H9 (cell line): ENCODE results near the gene KCNIP1. TPM values are rescaled to one million over a fixed set of nuclear protein-coding genes. Genes with fewer than 3 reads are reported as not detected.

Experiments
- DNase-seq: peaks from one replicate; pipeline ENCODE4 v3.0.0-alpha.2; 2017
- H2AFZ ChIP-seq: one replicate; pipeline ENCODE4 v1.6.1; 2013; ENCODE audit warnings: mild to moderate bottlenecking, low read length, control low read depth, moderate library complexity
- H2AK5ac ChIP-seq: 2 replicates; pipeline ENCODE4 v1.6.1; 2013; ENCODE audit warnings: low read length, control low read depth, mixed read lengths; ENCODE audit not compliant: insufficient read length
- H2BK120ac ChIP-seq: one replicate; pipeline ENCODE4 v1.6.1; 2013; ENCODE audit warnings: low read depth, mild to moderate bottlenecking, low read length, control low read depth, inconsistent platforms; ENCODE audit not compliant: poor library complexity, severe bottlenecking
- H2BK12ac ChIP-seq: 2 replicates; pipeline ENCODE4 v1.6.1; 2013; ENCODE audit warnings: low read length, control low read depth, mixed read lengths, low read depth; ENCODE audit not compliant: insufficient read length
- H2BK15ac ChIP-seq: 2 replicates; pipeline ENCODE4 v1.6.1; 2013; ENCODE audit warnings: low read depth, low read length, control low read depth
- H2BK20ac ChIP-seq: one replicate; pipeline ENCODE4 v1.6.1; 2013; ENCODE audit warnings: low read depth, mild to moderate bottlenecking, low read length, control low read depth, inconsistent platforms; ENCODE audit not compliant: poor library complexity, severe bottlenecking
- H2BK5ac ChIP-seq: 2 replicates; pipeline ENCODE4 v1.6.1; 2013; ENCODE audit warnings: low read length, control low read depth, mixed read lengths; ENCODE audit not compliant: insufficient read length
- H3K14ac ChIP-seq: 2 replicates; pipeline ENCODE4 v1.6.1; 2013; ENCODE audit warnings: low read length, control low read depth; ENCODE audit not compliant: insufficient read depth
- H3K18ac ChIP-seq: 2 replicates; pipeline ENCODE4 v1.6.1; 2013; ENCODE audit warnings: low read depth, mild to moderate bottlenecking, mixed read lengths, low read length, control low read depth; ENCODE audit not compliant: insufficient read length
- H3K23ac ChIP-seq: 2 replicates; pipeline ENCODE4 v1.6.1; 2013; ENCODE audit warnings: low read length, control low read depth, mixed read lengths, low read depth; ENCODE audit not compliant: insufficient read length
- H3K23me2 ChIP-seq: 2 replicates; pipeline ENCODE4 v1.6.1; 2013; ENCODE audit warnings: low read depth, mild to moderate bottlenecking, mixed read lengths, low read length, control low read depth; ENCODE audit not compliant: insufficient read length, poor library complexity, severe bottlenecking
- H3K27ac ChIP-seq: 2 replicates; pipeline ENCODE4 v1.5.1; 2013; ENCODE audit warnings: low read length, control low read depth, mixed read lengths, low read depth; ENCODE audit not compliant: insufficient read length
- H3K27me3 ChIP-seq: 2 replicates; pipeline ENCODE4 v1.6.1; 2013; ENCODE audit warnings: low read length, control low read depth, inconsistent platforms; ENCODE audit not compliant: insufficient read depth
- H3K4ac ChIP-seq: 2 replicates; pipeline ENCODE4 v1.6.1; 2013; ENCODE audit warnings: low read depth, mild to moderate bottlenecking, control low read depth, inconsistent platforms, low read length, moderate library complexity
- H3K4me1 ChIP-seq: 2 replicates; pipeline ENCODE4 v1.6.1; 2013; ENCODE audit warnings: low read length, control low read depth, inconsistent platforms; ENCODE audit not compliant: insufficient read depth
- H3K4me2 ChIP-seq: 2 replicates; pipeline ENCODE4 v1.6.1; 2013; ENCODE audit warnings: low read length, control low read depth, mixed read lengths; ENCODE audit not compliant: insufficient read length, insufficient read depth
- H3K56ac ChIP-seq: 2 replicates; pipeline ENCODE4 v1.6.1; 2013; ENCODE audit warnings: low read depth, mild to moderate bottlenecking, mixed read lengths, low read length, control low read depth; ENCODE audit not compliant: insufficient read length
- H3K79me1 ChIP-seq: 2 replicates; pipeline ENCODE4 v1.6.1; 2013; ENCODE audit warnings: low read depth, mild to moderate bottlenecking, moderate library complexity, low read length, control low read depth, inconsistent platforms; ENCODE audit not compliant: insufficient read depth, poor library complexity, severe bottlenecking
- H3K79me2 ChIP-seq: 2 replicates; pipeline ENCODE4 v1.6.1; 2013; ENCODE audit warnings: low read length, control low read depth, inconsistent platforms; ENCODE audit not compliant: insufficient read depth
- H3K9ac ChIP-seq: 2 replicates; pipeline ENCODE4 v1.6.1; 2013; ENCODE audit warnings: low read length, control low read depth, mixed read lengths; ENCODE audit not compliant: insufficient read length; ENCODE audit errors: extremely low read depth
- H3K9me3 ChIP-seq: one replicate; pipeline ENCODE4 v1.6.1; 2013; ENCODE audit warnings: low read depth, low read length, inconsistent platforms; ENCODE audit not compliant: control insufficient read depth
- H3T11ph ChIP-seq: one replicate; pipeline ENCODE4 v1.6.1; 2013; ENCODE audit warnings: mild to moderate bottlenecking, low read length, control low read depth, inconsistent platforms
- H4K20me1 ChIP-seq: one replicate; pipeline ENCODE4 v1.6.1; 2013; ENCODE audit not compliant: control insufficient read depth, insufficient read length, insufficient read depth
- H4K5ac ChIP-seq: 2 replicates; pipeline ENCODE4 v1.6.1; 2013; ENCODE audit warnings: low read depth, mild to moderate bottlenecking, mixed read lengths, low read length, control low read depth; ENCODE audit not compliant: insufficient read length
- H4K8ac ChIP-seq: replicated peaks from 2 replicates; pipeline ENCODE4 v1.6.1; 2013; ENCODE audit warnings: low read length, control low read depth, mixed read lengths, low read depth; ENCODE audit not compliant: insufficient read length
- H4K91ac ChIP-seq: 2 replicates; pipeline ENCODE4 v1.6.1; 2013; ENCODE audit warnings: low read depth, mild to moderate bottlenecking, moderate library complexity, mixed read lengths, low read length, control low read depth; ENCODE audit not compliant: insufficient read length
- H3K27ac Mint-ChIP-seq, 3 experiments: 2 replicates in 2 of 3; 3 replicates in 1 of 3; pipeline ENCODE4 v1.8.0; 2020 to 2021; ENCODE audit warnings: mixed read lengths in 3 of 3, mild to moderate bottlenecking in 1 of 3, moderate library complexity in 1 of 3
- H3K27me3 Mint-ChIP-seq: 2 replicates; pipeline ENCODE4 v1.8.0; 2021; ENCODE audit warnings: low read depth, mild to moderate bottlenecking, moderate library complexity, mixed read lengths
- H3K36me3 Mint-ChIP-seq, 3 experiments: 2 replicates in 2 of 3; 3 replicates in 1 of 3; pipeline ENCODE4 v1.8.0; 2020 to 2021; ENCODE audit warnings: low read depth in 3 of 3, mixed read lengths in 3 of 3; ENCODE audit not compliant: insufficient read depth in 1 of 3
- H3K4me1 Mint-ChIP-seq, 2 experiments: 2 replicates each; pipeline ENCODE4 v1.8.0; 2020; ENCODE audit warnings: mixed read lengths in 2 of 2
- H3K4me3 Mint-ChIP-seq, 2 experiments: 2 replicates in 1 of 2; 3 replicates in 1 of 2; pipeline ENCODE4 v1.8.0; 2020 to 2021; ENCODE audit warnings: mild to moderate bottlenecking in 2 of 2, mixed read lengths in 2 of 2, moderate library complexity in 1 of 2
- H3K9me3 Mint-ChIP-seq, 2 experiments: 2 replicates in 1 of 2; 3 replicates in 1 of 2; pipeline ENCODE4 v1.8.0; 2020; ENCODE audit warnings: mild to moderate bottlenecking in 2 of 2, mixed read lengths in 2 of 2, moderate library complexity in 1 of 2
- CTCF ChIP-seq: fragments of 200-600 bp; sonication (generic); conservative IDR thresholded peaks from 3 replicates; pipeline ENCODE4 v1.8.0; 2021; ENCODE audit warnings: antibody characterized with exemption, mild to moderate bottlenecking
- WGBS: extraction: QIAGEN DNeasy Blood & Tissue Kit; methylation state at CpG from one replicate; pipeline ENCODE4 v1.1.7; 2013; ENCODE audit warnings: missing lambda C conversion rate, low lambda C conversion rate, mixed read lengths; ENCODE audit not compliant: insufficient read length; ENCODE audit errors: extremely low coverage; 5-methylcytosine and 5-hydroxymethylcytosine counted together
- total RNA-seq: library from RNA; stranded (reverse); gene quantifications from 2 replicates; pipeline ENCODE4 v1.2.1, GENCODE V29; 2021

Gene KCNIP1
- total RNA-seq, 1 experiment from 2014 or later = 0.63 TPM

GRCh38 chr5:170771496-170771895, 267.7 kb downstream of the KCNIP1 start:
- Histone ChIP-seq H3K4me1 (peaks cover 11% of the 10 kb centered on the region; the same call in 1 of the 2 replicates), H2BK120ac (no peak overlapping the region), H3K79me2 (no peaks in the 10 kb centered on the region), H3K18ac (no peak overlapping the region), H3K14ac (no peak overlapping the region), H2BK5ac (no peak overlapping the region), H2BK15ac (no peak overlapping the region), H3K23ac (no peak overlapping the region), H3K27me3 (no peaks in the 10 kb centered on the region), H3K27ac (no peak overlapping the region), H3K56ac (no peak overlapping the region), H3K4me2 (no peak overlapping the region), H4K5ac (no peak overlapping the region), H2AFZ (no peak overlapping the region), H3K9ac (no peak overlapping the region), H3K9me3 (no peaks in the 10 kb centered on the region), H3K4ac (no peak overlapping the region), H4K8ac (no peak overlapping the region), H4K20me1 (no peaks in the 10 kb centered on the region), H2BK20ac (no peak overlapping the region), H2BK12ac (no peak overlapping the region), H3K23me2 (no peaks in the 10 kb centered on the region), H4K91ac (no peak overlapping the region), H3T11ph (no peak overlapping the region), H2AK5ac (no peak overlapping the region), H3K79me1 (no peaks in the 10 kb centered on the region)
- Mint-ChIP-seq H3K27ac (no peak overlapping the region), H3K4me1 (peaks cover 34 to 37% of the 10 kb centered on the region in 2 experiments), H3K36me3 (peaks cover 0 to 3% (median 0%) of the 10 kb centered on the region in 3 experiments; a peak in 2 of 7 replicates), H3K4me3 (no peak overlapping the region), H3K27me3 (no peaks in the 10 kb centered on the region), H3K9me3 (peaks cover 0 to 3% of the 10 kb centered on the region in 2 experiments; a peak in 1 of 5 replicates)
- DNase-seq = no peak
- no CpG with 5 or more reads among the region's 15 CpGs for WGBS
- no peak for TF ChIP-seq CTCF
